HG03103 (cell line): Measurements from ENCODE around the gene PIEZO2.

Experiments
- ATAC-seq: cut with Tn5 transposase; IDR thresholded peaks from one replicate; pipeline ENCODE4 v1.9.1; 2021; ENCODE audit warnings: low read depth; ENCODE audit not compliant: unreplicated experiment

Gene PIEZO2

DNA sequence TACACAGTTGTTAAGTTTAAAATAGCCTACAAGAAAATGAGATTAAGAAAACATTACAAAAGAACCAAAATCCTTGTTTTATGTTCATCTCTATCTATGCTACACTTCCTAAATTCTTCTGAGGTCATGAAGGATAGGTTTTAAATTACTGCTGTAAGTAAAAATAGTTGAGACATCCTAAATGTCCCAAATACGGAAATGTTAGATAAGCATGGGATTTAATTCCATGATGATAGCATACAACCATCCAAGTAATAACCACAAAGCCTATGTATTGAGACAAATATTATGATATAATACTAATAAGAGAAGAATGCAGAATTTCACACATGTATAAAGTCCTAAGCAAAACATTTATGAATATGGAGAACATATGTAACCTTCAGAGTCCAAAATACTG is 34.1 kb downstream of the PIEZO2 start:
- ATAC-seq = no peak

DNA sequence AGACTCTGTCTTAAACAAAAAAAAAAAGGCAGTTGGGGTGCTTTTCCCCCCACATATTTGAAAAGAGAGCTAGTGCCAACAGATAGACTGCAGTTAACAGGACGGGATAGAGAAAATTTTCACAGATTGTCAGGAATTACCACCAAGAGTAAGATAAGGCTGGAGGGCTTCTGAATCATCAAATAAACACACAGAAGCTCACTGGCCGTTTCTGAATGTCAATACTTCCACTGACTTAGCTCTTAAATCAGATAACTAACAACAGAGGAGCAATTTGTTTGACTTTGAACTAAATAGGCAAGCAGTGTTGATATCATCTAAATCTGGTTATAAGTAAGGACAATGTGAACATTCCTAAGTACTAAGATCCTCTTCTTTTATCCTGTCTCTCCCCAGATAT is 34.7 kb downstream of the PIEZO2 start:
- no peak for ATAC-seq

DNA sequence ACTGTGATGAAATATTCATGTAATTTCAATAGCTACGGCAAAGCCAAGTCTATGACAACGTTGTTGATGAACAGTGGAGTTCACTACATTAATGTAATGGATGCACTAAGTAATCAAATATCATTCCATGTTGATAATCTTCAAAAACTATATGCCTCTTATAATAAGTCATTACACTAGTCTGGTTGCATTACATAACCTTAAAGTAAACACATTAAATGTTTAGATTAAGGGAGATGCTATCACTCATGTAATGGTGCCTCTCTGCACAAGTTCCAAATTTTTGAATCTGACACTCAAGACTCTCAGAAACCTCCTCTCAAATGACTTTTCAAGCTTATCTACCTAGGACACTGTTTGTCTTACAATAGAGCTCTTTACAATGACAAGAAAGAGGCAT is 35.4 kb downstream of the PIEZO2 start:
- ATAC-seq = no peak

DNA sequence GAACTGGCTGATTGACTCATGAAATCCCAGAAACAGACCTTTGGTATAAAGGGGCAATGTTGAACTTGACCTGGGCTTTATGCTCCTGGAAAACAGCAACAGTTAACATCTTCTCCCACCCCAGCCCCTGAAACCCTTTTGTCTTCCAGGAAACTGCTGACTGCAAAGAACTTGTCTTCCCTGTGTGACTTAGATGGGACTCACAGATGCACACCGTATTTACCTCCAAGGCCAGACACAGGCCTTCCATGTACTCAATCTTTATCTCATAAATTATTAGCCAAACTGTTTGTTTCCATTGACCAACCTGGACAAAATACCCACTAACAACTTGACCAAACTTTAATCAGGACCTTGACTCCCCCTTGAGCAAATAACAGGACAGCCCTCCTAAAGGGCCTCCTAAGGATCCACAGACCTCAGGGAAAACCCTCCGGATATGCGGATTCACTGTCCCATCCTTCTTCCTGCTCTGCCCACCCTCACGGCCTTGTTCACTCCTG is 36.3 kb downstream of the PIEZO2 start:
- ATAC-seq = no peak

DNA sequence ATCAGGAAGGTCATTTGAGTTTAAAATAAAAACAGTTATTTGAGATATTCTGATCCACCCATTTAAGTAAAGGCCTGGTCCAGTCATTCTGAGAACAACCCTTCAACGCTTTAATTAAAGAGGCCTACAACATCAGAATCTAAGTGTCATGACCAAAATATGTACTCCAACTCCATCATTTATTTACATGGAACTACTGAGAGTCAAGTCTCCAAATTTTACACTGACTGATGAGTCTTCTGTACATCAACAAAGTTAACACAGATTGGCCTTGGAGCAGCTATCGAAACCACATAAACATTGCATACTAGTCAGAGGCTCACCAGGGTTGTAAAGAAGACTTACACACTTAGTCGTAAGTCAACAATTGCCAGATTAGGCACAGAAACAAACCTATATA is 37.1 kb downstream of the PIEZO2 start:
- no peak for ATAC-seq

DNA sequence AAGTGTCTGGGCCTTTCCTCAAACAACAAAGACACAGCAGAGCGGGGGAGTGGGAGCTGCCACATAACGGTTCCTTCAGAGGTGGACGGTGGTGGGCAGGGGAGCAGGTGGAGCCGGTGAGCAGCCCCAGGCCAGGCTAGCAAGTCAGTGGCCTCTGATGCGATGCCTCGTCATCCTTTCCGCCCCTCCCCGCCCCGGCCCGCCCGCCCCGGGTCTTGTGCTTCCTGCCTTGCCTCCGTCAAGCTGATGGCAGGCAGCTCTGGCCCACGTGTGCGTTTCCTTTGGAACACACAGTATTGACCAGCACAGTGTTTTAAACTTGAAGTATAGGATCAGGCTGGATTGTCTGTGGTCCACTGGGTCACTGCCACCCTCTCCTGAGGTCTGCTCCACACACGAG is 38.9 kb downstream of the PIEZO2 start:
- no peak for ATAC-seq

DNA sequence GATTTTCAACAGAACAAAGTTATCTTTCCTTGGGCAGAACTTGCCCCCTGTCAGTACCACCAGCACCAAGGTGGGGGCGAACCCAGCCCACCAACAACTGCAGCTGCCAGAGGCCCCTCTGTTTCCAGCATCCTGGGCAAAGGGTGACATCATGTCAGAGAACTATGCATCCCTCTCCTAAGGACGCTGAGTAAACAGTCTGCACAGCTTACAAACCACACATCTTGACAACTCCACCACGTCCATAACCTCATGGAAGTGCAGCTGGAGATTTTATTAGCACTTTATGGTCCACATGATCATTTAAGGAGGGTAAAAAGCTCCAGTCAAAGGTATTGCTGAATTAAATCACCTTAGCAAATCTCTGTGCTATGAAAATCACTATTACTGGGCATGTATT is 40.4 kb downstream of the PIEZO2 start:
- no peak for ATAC-seq

DNA sequence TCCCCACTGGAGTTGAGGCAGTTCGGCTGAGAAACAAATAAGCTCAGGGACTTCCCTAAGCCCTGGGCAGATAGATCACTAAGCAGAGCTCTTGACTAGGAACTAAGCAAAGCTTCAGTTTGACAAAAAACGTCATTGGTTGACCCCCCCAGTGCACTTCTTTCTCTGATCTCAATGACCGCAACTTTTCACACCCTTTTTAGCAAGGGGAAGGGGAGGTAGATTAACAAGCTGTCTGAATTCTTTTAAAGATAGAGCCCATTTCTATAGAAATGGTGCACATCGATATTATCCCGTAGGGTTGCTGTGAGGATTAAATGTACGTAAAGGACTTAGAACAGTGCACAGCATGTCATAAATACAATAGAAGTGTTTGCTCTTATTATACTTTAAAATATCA is 42.5 kb downstream of the PIEZO2 start:
- no peak for ATAC-seq

DNA sequence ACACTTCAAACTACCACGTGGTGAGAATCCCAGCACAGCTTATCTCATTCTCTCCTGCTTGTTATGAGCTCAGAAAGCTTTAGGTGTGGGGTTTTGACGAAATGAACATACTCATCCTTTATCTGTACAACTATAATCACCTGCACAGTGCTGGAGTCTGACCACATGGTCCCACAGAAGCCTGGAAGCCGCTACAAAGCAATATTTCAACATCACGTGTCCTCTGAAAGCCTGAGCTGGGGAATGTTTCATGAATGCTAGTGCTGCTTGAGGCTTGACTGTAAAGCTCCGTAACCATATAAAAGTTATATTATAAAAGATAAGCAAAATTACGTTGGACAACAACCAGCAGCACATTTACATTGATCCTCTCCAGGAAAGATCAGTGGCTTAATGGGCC is 43.9 kb downstream of the PIEZO2 start:
- no peak for ATAC-seq

DNA sequence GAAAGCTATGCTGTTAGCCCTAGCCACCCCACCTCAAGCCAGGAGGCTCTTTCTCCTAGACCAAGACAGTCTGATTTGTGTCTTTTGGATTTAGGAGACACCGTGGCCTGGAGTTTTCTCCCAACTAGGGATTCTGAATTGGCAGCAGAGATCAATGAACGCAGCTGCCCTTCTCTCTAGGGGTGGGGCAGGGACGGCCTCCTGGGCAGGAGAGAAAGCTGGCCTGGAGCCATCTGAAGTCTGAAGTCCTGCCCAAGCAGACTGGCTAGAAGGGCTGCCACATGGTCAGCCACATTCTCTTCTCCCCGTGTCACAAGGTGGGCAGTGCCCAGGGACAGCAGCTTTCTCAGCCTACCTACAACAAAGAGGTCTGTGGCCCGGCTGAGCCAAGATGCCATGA is 45.1 kb downstream of the PIEZO2 start:
- no peak for ATAC-seq

DNA sequence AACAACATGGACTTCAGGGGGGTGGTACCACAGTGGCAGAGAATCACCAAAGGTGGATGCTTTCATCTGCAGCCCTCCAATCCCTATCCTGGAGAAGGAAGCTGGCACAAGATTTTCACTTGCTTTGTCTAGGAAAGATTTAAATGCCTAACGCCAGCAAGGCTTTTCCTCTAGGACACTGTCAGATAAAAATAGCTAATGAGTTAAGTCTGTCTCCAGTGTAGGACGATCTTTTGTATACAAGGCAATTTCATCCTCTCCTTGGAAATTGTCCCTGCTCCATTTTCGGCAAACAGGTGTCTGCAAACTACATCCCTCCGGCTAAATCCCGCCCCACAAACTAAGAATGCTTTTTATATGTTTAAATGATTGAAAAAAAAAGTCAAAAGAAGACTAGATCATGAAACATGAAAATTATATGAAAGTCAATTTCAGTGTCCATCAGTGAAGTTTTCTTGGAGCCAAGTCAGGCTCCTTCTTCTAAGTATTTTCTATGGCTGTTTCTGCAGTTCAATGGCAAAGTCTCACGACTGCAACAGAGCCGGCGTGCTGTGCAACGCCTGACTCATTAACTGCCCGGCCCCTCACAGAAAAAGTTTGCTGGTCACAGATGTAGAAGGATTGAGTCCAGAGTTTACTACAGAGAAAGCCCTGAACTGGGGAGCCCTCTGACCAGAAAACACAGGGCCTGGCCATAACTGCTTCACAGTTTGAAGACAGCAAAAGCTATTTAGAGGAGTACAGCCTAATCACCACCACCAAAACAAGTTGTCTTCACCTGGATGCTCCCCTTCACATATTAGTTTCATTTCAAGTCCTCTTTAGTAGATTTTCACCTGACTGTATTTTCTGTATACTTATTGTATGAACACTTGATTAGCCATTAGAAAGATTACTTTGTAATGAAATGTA is 52.3 kb downstream of the PIEZO2 start:
- ATAC-seq = no peak

DNA sequence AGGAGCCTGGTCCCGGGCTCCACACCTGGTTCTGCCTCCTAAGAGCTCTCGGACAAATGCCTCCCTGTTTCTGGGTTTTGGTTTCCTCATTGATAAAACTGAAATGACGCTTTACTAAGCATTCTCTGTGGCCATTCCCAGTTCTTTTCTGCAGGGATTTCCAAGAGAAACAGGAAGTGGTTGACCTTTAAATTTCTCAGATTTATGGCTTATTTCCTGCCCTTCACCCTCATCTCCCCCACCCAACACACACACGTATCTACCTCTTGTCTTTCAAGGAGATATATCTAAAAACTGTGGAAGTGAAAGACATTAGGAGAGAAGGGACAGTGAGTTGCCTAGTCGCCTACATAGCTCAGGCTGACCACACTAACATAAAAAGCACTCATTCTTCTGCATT is 53.0 kb downstream of the PIEZO2 start:
- ATAC-seq = no peak

DNA sequence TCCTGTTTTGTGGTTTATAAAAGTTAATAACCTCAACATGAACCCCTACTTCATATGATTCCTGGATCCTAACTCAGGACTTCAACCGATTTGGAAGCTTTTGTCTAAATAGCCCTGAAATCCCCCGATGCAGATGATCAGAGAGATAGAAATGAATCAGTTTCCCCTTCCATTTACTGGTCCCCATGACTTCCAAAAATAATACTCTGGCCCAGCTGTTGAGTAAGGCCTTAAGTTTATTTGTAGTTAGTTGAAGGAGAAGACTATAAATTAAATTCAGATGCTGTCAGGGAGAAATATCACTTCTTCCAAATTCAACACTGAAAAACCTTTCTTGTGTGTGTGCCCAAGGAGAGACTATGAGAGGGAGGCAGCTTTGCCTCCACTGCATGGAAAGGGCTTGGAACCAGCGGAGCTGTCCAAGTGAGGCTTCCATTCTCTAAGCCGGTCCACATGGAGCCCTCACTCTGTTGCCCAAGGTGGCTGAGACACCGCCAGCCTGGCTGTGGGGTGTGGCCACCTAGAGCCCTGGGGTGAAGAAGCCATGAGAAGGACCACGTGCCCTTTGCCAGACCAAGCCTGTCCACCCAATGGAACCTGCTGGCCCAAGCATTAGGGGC is 53.6 kb downstream of the PIEZO2 start:
- no peak for ATAC-seq

DNA sequence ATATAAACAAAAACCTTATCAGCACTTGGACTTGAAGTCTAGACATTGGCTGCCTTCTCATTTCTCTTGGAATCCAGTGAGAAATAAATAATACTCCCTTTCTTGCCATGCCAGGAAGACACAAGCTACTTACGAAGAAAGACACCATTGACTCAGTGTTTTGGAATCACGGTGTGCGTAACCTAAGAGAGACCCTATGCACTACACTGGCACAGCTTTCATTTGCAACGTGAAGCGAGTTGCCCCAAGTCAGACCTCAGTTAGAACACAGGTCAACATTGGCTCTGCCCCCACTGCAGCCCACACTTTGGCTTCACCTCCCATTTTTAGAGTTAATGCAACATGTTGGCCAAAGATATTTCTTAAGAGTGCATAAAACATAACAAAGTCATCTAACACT is 54.2 kb downstream of the PIEZO2 start:
- no peak for ATAC-seq

DNA sequence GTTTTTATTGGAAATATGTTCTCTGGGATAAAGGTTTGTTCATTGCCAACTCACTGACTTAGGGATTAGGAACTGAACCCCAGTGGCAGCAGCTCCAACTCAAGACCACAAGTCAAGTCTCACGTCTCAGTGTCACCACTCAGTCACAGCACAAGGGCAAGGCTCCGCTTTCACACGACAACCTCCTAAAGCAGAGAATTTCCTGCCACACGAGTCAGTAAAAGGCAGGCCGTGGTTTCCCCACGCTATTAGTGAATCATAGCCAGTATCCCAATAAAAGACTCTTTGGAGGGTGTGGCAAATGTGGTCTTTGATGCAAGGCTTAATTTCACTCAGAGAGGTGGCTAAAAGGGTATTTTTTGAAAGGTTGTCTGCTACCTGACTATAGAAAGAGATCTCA is 57.6 kb downstream of the PIEZO2 start:
- ATAC-seq = no peak

DNA sequence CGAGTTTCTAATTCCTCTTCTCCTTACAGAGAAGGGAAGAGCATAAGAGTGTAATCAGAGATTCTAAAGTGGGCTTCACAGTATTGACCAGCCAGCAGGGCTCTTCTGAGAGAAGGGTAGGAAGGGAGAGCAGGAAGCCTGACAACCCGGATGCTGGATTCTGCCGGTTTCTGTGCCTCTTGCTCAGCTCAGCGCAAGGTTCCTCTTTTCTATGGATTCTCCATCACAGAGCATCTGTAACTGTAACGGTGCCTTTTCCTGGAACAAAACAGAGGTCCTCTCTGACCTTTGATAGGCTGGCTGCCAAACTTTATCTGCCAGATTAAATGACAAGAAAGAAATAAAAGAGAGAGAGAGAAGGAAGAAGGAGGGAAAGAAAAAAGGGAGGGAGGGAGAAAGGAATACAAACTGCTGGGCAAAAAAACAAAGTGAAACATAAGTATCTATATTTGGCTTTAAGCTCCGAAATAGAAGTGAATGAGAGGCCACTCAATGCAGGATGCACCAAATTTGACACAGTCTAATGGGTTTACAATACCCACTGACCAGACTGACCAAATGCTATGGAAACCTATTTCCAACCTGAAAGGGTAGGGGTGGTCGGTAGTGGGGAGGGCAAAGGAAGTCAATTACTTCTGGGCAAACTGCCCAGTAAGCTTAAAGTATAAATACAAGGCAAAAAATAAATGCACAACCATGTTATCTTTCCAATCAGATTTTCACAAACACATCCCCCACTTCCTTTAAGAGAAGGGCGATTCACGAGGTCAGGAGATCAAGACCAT is 59.2 kb downstream of the PIEZO2 start:
- no peak for ATAC-seq

DNA sequence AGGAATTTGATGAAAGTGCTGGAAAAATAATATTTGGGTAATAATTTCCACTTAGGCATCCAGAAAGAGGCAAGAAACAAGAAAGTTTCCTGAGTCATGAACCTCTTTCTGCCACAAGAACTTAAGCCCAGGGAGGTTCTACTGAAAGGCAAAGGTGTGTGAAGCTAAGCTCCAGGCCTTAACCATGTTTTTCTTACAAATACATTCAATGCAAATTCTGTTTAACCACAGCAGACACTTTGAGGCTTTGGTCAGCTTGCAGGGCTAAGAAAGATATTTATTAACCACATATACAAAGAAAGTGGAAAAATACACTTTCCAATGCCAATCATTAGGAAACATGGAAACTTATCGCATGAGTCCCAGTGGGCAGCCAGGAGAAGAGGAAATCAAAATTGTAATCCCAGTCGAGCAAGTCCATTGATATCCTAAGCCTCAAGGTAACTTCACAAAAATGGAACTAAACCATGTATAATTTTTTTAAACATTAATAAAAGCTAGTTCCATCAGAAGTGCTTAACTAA is 68.3 kb downstream of the PIEZO2 start:
- ATAC-seq = no peak

DNA sequence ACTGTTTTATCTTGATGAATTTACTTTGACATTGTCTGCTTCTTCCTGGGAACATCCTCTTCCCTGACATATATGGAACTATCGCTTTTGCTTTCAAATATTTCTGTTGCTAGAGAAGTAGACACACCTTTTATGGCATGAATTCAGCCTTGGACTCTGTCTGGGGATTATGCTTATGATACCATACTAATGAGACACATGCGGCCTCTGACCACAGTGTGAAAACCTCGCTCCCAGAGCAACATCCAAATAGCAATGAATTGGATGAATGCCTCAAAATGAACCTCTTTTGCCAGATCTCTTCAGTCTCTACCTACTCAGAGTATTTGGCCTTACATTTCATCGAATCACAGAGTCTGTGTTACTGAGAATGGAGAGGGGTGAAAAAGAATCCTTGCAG is 70.9 kb downstream of the PIEZO2 start:
- ATAC-seq = no peak

DNA sequence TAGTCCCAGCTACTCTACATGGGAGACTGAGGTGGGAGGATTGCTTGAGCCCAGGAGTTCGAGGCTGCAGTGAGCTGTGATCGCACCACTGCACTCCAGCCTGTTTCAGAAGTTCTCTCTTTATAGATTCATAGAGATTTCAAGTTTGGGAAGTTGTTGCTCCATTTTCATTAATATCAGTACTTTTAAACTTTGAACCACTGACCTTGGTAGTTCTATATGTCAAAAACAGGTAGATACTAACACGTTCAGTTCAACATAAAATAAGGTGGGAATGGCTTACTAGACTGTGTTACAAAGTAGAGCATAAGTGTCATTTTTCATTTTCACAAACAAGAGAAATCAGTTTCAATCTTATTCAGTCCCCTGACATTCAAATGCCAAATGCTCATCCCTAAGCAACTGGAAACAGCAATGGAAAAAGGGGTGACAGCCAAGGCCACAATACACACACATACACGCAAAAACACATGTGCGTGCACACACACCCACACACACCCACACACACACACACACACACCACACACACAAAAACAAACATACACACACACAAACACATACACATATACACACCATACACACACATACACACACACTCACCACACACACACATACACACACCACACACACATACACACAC is 71.7 kb downstream of the PIEZO2 start:
- ATAC-seq = no peak

DNA sequence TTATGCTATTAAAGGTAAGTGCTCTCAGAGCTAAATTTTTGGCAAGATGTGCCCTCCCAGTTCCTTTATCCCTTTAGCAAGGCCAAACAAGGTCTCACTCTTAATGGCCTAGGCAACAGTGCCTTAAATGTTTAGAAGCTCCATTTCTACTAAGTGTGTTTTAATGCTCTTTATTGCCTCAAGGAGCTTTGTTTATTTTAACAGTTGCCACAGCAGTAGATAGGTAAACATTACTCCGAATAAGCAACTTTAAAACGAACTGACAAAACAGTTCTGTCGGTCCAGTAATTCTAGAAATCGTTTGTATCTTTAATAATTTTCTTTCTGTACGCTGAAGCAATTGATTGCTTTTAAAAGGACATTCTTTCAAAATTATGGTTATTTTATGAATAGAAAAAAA is 74.5 kb downstream of the PIEZO2 start:
- ATAC-seq = no peak

DNA sequence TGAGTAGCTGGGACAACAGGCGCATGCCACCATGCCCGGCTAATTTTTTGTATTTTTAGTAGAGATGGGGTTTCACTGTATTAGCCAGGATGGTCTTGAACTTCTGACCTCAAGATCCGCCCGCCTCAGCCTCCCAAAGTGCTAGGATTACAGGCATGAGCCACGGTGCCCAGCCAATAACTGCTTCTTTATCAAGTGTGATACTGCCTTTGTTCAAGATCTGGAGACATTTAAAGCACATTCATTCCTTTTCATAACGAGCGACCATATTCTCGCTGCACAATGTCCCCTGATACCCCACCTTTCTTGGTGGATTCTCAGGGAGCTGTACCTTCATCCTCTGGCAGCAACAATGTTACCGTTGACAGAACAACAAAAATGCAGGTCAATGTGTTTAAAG is 75.4 kb downstream of the PIEZO2 start:
- ATAC-seq = no peak
